ENCODE data around the gene ZNF335.

ZNF335 gene

DNA sequence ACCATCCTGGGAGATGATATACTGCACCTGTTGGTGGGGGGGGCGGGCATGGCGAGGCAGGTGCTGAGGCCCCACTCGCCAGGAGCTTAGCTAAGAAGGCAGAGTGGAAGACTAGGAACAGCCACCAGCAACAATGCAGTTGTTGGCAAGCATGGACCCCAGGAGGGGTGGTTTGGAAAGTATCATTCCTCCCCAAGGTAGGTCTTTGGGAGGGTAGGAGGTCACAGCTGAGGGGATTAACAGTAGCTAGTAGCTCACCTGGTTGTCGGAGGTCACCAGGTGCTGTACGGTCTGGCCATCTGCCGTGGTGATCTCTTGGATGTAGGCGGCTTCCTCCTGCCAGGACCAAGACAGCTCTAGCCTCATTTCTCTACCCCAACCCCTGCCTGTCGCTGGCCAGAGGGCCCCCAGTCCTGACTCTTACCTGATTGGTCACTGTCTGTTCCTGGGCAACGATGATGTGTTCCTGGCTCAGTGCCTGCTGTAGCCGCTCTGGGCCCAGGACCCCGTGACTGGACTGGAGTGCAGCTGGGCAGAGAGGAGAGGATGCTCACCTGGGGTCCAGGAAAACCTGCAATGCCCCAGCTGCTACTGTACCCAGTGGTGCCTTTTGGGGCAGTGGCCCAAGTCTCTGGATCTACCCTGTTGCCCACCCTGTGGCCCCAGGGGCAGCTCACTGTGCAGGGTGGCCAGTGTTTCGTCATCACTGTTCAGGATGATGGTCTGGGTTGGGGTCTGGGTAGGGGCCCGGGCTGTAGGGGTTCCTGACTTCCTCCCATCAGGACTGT is 22.3 kb downstream of the ZNF335 start:
- no peak for FAIRE-seq

DNA sequence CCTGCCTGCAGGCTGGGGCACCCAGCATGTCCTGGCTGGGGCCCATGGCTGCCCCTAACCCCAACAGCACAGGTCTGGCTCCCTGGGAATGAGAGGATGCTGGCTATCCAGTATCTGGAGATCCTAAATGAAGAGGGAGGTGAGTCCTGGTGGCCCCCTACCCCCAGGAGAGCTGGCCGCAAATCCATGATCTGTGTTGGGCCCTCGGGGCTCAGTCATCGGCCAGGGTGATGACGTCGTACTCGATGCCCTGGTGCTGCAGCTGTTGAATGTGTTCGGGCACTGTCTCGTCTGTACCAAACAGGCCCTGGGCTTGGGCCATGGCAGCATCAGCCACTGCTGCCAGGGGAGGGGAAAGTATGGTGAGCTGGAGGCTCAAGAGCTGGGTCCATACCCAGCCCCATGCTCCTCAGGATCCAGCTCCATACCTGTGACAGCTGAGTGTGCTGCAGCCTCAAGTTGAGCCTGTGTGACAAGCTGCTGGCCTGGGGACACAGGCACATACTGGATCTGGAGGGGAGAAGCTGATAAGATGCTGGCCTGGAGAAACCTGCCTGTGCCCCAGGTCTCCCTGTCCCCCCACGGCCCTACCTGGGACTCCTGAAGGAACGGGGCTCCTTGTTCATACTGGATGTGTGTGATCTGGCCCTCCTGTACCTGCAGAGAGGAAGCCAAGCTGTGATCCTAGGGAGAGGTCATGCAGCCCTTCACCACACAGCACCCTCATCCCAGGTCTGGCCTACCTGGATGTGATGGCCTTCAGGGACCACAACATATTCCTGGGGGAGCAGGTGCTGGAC is 23.1 kb downstream of the ZNF335 start:
- no peak for FAIRE-seq

DNA sequence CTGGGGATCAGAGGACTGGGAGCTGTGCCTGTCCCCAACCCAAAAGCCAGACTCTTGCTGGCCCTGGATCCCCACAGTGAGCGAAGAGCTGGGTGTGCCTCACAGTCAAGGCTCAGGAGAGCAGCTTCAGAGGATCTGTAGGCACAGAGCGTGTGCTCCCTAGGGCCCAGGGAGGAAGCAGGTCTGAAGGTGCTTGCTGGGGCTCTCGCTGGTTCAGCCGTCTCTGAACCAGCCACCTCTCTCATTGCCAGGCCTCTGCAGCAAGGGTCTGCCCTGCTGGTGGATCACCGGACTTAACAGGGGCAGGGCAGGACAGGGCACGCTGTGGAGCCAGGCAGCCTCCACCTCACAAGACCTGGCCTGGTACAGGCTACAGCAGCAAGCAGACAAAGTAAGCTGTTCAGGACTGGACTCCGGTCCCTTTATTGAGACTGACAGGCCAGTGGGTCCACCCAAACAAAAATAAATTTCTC is 23.7 kb downstream of the ZNF335 start:
- FAIRE-seq, result no peak

DNA sequence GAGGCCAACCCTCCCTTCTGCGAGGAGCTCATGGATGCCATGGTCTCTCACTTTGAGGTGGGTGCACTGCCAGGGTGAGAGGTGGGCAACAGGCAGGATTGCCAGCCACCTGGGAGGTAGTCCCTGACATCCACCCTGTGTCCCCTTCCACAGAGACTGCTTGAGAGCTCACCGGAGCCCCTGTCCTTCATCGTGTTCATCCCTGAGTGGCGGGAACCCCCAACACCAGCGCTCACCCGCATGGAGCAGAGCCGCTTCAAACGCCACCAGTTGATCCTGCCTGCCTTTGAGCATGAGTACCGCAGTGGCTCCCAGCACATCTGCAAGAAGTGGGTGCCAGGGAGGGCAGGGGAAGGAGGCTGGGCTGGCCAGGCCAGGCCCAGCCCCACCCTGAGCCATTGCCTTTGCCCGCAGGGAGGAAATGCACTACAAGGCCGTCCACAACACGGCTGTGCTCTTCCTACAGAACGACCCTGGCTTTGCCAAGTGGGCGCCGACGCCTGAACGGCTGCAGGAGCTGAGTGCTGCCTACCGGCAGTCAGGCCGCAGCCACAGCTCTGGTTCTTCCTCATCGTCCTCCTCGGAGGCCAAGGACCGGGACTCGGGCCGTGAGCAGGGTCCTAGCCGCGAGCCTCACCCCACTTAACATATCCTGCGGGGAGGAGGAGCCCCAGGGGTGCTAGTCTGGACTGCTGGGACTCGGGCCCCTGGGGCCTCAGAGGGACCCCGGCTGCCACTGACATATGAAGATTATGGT is 24.7 kb downstream of the ZNF335 start:
- no peak for FAIRE-seq

DNA sequence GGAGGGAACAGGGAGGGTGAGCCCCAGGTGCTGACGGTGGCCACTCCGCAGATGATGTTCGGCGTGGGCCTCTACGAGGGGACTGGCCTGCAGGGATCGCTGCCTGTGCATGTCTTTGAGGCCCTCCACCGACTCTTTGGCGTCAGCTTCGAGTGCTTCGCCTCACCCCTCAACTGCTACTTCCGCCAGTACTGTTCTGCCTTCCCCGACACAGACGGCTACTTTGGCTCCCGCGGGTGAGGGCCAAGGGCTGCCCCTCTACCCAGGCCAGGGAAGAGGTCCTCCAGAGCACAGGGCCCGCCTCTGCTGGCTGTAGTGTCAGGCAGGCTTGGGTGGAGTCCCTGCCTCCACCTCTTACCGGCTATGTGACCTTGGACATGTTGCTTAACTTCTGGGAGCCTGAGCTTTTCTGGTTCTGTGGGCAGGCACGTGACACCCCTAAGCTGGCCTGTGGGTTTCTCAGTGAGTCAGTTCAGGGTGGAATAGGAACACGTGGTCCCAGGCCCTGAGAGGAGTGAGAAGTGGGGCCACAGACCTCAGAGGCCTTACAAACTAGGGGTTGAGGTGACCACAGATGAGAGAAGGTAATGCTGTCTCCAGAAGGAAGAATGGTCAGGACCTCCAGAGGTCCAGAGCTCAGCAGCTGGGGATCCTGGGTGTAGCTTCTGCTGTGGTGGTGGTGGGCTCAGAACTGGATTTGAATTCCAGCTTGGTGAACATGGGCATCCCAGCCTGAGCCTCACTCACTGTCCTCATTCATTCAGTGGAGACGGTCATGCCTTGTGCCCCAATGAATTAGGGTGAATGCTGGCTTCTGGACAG is 25.6 kb downstream of the ZNF335 start:
- no peak for FAIRE-seq

DNA sequence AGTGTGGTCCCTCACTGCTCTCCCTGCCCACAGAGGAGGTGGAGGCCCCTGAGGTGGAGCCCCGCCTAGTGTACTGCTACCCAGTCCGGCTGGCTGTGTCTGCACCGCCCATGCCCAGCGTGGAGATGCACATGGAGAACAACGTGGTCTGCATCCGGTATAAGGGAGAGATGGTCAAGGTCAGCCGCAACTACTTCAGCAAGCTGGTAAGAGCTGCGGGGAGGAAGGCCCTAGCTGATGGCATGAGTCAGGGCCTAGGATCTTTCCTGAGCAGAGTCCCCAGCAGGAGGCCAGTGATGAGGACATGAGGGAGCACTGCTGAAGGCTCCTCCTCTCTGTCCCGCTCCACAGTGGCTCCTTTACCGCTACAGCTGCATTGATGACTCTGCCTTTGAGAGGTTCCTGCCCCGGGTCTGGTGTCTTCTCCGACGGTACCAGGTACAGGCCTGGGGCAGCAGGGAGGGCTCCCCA is 26.3 kb downstream of the ZNF335 start:
- no peak for FAIRE-seq

DNA sequence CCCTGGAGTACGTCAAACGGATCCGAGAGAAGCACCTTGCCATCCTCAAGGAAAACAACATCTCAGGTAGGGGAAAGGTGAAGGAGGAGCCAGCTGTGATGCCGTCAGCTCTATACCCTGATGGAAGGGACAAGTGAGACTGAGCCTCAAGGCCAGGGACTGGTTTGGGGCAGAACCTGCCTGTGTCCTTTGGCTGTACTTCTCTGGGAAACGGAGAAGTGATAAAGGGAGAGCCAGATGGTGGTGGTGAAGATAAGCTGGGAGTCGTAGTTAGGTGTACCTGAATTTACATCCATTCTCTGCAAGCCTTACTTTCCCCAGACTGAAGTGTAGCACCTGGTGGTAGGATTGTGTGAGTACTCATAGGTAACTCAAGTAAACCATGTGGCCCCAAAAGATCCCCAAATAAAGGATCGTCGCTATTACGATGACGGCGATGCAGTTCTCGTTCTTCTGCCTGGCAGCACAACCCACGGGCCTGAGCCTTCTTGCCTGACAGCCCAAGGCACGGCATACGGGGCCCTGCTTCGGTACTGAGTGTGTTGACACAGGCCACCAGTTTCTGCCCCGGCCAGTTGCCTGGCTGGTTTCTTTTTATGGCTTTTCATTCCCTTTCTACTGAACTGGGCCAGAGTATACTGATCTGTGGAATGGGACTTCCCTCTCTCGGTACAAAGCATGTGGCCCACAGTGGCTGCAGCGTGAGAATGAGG is 26.9 kb downstream of the ZNF335 start:
- FAIRE-seq, result no peak

DNA sequence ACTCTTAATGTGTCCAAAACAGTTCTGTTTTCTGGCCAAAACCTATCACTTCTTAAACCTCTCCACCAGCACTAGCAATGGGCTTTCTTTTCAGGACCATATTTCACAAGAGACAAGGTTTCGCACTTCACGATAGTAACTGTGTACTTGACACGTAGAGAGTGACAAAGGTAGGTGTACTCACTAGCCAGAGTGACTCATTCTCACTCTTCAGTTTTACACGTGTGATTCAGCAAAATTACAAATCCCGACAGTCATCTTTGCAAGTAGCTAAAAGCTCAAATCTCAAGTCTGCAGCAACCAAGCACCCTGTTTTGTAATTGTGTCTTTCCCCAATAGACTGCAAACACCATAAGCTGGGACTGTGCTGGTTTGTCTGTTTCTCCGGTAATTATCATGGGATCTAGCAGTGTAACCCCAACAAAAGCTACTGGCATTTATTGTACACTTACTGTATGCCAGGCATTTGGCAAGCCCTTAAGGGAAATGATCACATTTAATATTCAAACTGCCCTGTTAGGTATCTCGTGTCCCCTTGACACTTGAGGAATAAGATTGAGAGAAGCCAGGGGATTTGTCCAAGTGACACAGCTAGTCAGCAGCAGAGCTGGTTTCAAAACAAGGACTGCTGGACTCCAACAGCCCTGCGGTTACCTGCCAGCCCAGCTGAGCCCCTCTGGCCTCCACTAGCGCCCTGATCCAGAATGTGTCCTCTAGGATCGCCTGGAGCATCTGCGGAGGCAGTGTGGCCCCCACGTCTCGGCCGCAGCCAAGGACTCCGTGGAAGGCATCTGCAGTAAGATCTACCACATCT is 27.6 kb downstream of the ZNF335 start:
- no peak for FAIRE-seq

DNA sequence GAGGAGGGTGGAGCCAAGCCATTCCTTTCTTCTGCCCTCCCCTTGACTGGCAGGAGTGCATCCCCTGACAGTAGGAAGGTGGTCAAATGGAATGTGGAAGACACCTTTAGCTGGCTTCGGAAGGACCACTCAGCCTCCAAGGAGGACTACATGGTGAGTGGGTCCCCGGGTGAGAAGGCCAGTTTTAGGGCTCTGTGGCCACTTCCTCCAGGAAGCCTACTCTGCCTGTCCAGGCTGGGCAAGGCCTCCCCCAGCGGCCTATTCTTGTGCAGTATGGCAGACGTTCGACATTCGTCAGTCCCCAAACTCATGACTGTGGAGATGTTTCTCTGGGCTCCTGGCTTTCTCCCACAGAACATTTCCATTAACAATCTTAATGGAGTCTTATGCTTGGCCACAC is 28.4 kb downstream of the ZNF335 start:
- no peak for FAIRE-seq

DNA sequence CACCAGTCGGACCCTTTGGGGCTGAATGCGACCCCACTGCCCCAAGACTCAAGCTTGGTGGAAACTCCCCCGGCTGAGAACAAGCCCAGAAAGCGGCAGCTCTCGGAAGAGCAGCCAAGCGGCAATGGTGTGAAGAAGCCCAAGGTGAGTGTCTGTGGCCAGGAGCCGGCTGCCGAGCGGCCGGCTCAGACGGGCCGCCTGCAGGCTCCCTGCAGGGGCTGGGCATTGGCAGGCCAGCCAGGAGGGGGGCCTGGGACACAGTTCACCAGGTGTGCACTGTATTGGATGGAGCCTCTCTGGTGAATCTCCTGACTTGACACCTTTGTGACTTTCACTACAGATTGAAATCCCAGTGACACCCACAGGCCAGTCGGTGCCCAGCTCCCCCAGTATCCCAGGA is 31.5 kb downstream of the ZNF335 start:
- FAIRE-seq, result no peak

DNA sequence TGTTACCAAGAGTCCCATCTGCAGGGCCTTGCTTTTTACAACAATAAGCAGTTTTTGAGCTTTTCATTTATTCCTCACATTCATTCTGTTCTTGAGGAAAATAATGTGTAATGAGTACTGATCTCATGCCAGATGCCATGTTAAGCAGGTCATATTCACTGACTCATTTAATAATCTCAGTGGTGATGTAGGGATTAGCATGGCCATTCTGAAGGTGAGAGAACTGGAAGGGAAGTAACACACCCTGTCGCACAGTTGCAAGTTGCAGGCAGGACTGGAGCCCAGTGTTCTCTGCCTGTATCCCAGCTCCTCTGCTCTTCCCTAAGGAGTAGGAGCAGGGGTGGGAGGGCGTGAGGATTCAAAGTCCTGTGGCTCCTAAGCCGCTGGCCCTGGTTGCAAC is 31.9 kb downstream of the ZNF335 start:
- no peak for FAIRE-seq

DNA sequence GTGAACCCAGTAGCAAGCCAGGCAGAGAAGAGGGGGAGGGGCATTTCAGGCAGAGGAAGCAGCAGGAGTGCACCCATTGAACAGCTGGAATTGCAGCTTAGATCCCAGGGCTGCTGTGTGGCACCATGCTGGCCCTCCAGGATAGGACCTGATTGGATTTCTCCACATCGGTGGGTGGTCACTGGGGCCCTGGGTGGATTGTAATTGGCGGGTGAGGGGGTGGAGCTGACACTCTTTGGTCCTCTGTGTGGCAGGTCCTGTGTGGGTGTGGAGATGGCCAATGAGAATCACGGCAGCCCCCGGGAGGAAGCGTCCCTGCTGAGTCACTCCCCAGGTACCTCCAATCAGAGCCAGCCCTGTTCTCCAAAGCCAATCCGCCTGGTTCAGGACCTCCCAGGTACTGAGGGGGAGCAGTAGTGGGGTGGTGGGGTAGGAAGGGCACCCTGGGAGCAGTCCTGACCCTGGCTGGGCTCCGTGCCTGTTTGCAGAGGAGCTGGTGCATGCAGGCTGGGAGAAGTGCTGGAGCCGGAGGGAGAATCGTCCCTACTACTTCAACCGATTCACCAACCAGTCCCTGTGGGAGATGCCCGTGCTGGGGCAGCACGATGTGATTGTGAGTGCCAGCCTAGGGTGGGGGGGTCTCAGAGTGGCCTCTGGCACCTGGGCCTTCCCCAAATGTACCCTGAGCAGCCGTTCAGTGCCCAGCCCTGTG is 33.1 kb downstream of the ZNF335 start:
- no peak for FAIRE-seq

DNA sequence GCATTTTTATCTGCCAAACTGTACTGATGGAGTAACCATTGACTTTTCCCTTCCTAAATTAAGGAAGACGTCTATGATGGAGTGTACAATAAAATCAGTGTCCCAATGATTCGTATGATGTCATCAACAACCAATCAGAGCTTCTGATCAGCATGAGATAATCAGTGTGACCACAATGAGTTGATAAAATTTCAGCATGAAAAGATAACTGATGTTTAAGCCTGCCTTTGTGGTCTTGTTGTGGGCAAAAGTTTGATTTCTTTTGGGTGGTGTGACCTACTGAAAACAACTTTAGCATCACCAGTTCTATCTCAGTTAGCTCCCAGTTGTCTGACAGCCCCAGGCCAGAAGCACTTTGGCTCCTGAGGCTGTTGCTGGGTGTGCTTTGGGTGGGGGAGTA is 34.2 kb downstream of the ZNF335 start:
- no peak for FAIRE-seq

DNA sequence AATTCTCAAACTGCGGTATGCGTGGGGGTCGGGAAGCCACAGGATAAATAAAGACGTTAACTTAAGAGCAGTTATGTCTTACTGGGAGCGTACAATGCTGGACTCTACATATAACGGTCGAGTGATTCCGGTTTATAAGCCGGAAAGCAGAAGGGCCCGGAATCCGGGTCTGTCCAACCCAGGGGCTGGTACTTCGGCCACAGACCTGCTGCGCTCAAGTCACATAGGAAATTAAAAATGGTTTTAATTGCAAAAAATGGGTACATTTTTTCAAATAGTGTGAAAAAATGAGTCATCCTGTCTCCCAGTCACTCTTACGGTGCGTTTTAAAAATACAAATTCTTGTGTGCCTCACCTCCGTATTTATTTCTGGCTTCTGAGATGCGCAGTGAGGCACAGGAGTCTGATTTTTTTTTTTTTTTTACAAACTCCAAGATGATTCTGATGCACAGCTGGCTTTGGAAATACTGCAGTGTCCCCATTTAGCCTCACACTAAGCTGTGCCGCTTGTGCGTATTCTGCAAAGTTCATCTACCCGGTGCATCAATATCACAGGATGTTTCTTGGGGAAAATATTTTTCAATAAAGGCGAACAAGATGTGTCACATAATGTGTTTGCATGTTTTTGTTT is 36.5 kb downstream of the ZNF335 start:
- no peak for FAIRE-seq

DNA sequence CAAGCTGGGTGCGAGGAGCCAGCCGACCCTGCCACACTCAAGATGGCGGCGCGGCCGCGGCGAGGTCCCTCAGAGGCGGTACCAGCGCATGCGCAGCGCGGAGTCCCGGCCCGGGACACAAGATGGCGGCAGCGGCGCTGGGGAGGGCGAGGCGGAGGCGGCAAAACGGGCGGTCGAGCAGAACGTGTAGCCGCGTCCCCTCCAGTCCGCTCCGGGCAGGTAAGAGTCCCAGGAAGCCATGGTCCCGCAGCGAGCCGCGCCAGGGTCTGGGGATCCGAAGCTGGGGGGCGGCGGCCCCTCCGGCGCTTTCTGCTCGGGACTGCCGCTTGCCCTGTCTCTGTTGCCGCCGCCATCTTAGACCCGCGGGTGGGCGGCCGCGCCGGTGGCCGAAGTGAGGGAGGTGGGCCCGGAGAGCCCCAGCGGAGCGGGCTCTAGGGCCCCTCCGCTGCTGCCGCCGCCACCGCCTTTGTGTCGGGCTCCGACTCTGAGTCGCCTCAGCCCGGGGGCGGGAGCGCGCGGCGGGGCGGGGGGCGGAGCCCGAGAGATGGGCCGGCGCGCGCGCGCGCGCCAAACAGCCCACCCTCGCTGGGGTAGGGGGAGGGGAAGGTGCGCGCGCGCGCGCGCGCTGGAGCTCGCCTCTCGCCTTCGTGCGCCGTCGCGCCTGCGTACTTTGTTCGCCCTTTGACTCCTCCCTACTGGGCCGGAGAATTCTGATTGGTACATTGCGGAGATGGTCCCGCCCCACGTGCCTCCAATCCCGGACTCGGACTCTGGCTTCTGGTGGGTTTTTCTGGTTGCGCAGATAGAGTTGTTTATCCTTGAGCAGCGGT is 37.2 kb downstream of the ZNF335 start, which contains the start of gene PCIF1:
Gene PCIF1, plus strand, starts transcription at position 98 of the 830 bp plus-strand sequence. CDS start 4,317 bp downstream, outside the sequence.
- FAIRE-seq, result peak; percentile 66

DNA sequence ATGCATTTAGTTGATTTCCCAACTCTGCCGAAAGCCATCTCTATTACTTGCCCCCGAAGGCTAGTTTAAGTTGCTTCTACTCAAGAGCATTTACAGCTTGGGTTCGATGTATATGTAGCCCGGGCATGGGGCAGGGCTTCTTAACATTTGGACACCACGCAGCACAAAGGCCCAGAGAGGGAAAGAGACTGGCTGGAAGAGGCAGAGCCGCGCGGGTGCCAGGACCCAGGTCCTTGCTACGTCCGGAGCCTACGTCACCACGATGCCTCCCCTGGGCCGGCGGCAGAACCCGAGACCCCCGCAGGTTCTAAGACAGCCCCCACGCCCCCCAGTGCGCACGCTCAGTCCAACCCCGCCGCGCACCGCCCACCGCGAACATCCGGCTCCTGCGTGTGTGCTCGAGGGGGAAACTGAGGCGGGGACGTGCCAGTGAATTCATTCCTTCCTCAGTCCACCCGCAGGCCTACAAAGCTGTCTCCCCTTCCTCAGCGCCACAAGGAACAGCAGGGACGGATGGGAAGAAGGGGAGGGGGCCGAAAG is 37.9 kb downstream of the ZNF335 start:
- no peak for FAIRE-seq

DNA sequence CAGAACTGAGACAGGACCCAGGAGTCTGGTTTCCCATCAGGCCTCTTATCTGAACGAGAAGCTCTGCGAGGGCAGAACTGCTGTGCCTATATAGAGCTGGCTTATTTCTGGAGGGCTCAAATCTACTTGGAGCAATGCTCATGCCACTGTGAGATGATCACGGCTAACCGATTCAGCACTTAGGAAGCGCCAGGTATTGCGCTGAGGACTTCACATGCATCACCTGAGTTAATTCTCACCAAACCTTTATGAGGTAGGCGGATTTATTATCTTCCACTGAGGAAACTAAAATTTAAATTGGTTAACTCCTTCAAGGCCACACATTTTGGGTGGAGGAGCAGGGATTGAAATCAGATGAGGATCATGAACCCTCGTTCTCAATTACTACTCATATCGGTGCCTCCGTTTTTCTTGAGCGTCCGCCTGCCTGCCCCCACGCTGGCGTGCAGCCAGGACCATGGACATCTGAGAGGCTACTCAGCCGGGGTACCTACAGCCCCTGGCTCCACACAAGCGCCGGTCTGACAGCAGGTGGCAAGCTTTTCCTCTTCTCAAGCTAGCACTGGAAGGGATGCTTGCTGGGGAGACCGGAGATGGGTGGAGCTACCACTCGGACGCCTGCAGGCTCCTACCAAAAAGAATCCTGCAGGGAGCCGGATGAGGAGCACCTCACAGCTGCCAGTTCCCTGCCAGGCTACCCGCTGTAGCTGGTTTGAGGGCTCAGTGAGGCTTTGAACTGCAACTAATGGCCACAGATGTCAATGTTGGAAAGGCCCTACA is 38.5 kb downstream of the ZNF335 start:
- FAIRE-seq, result no peak

All from endometrium (tissue), 2 donors.